HepG2 (cell line): Measurements from ENCODE around the gene FAM187B. TPM values are rescaled to one million over a fixed set of nuclear protein-coding genes. Genes with fewer than 3 reads are reported as not detected.

ENCODE experiments used
- BCL6 ChIP-seq: IDR thresholded peaks from 2 replicates; pipeline ENCODE4 v1.6.1; 2016; ENCODE audit warnings: missing genetic modification reagents, missing compliant biosample characterization
- BORCS8-MEF2B ChIP-seq: sonication (generic); formaldehyde crosslinking; IDR thresholded peaks from 2 replicates; pipeline ENCODE4 v1.8.0; 2022; ENCODE audit warnings: mild to moderate bottlenecking, missing genetic modification reagents
- ELF4 ChIP-seq: sonication (generic); formaldehyde crosslinking; IDR thresholded peaks from 2 replicates; pipeline ENCODE4 v1.5.0; 2020; ENCODE audit warnings: missing genetic modification reagents, mild to moderate bottlenecking, moderate library complexity, borderline replicate concordance
- HOXD1 ChIP-seq: sonication (generic); formaldehyde crosslinking; IDR thresholded peaks from 2 replicates; pipeline ENCODE4 v1.5.0; 2020; ENCODE audit warnings: missing genetic modification reagents
- IKZF1 ChIP-seq: fragments of 450-650 bp; IDR thresholded peaks from 2 replicates; pipeline ENCODE4 v1.7.1; 2016
- MAFG ChIP-seq: sonication (generic); formaldehyde crosslinking; IDR thresholded peaks from 2 replicates; pipeline ENCODE4 v1.5.1; 2020; ENCODE audit warnings: mild to moderate bottlenecking, missing genetic modification reagents
- RXRB ChIP-seq: IDR thresholded peaks from 2 replicates; pipeline ENCODE4 v1.6.1; 2016; ENCODE audit warnings: borderline replicate concordance, missing genetic modification reagents, missing compliant biosample characterization
- ZNF143 ChIP-seq: sonication (generic); formaldehyde crosslinking; IDR thresholded peaks from 2 replicates; pipeline ENCODE4 v1.4.0; 2020; ENCODE audit warnings: missing genetic modification reagents
- ZNF335 ChIP-seq: sonication (generic); formaldehyde crosslinking; IDR thresholded peaks from 2 replicates; pipeline ENCODE4 v1.4.0; 2020; ENCODE audit warnings: missing genetic modification reagents
- ZNF430 ChIP-seq: sonication (generic); formaldehyde crosslinking; IDR thresholded peaks from 2 replicates; pipeline ENCODE4 v1.9.0; 2021; ENCODE audit warnings: mild to moderate bottlenecking, missing genetic modification reagents
- ZNF501 ChIP-seq: sonication (generic); formaldehyde crosslinking; IDR thresholded peaks from 2 replicates; pipeline ENCODE4 v1.5.1; 2020; ENCODE audit warnings: mild to moderate bottlenecking, moderate library complexity, missing genetic modification reagents
- ZNF574 ChIP-seq: sonication (generic); formaldehyde crosslinking; IDR thresholded peaks from 2 replicates; pipeline ENCODE4 v1.4.0; 2020; ENCODE audit warnings: missing genetic modification reagents
- polyA plus RNA-seq, 8 experiments: library from polyadenylated mRNA; depleted of rRNA in 3 of 8; stranded (reverse) in 7 of 8; unstranded in 1 of 8; fragments of >200 nt; fragmentation: Illumina TruSeq in 4 of 8; extraction: Trizol in 4 of 8; gene quantifications; 2 replicates each; pipeline versions ENCODE4 v1.2.1 to v1.2.3, GENCODE V29; 2011 to 2016; ENCODE audit warnings: low read depth in 4 of 8, missing spikeins in 1 of 8, mixed read lengths in 1 of 8; ENCODE audit not compliant: insufficient read depth in 1 of 8
- total RNA-seq, 5 experiments: library from RNA; depleted of rRNA; stranded (reverse); fragments of >200 nt; fragmentation: Illumina TruSeq; extraction: Trizol; gene quantifications; 2 replicates each; pipeline ENCODE4 v1.2.3, GENCODE V29; 2016; ENCODE audit warnings: low read depth in 1 of 5
- TF ChIP-seq, protein P1 (sequence below): sonication (generic); formaldehyde crosslinking; IDR thresholded peaks from 2 replicates; pipeline ENCODE4 v1.9.0; 2021; ENCODE audit warnings: missing genetic modification reagents, borderline replicate concordance
- TF ChIP-seq, protein P2 (sequence below): sonication (generic); formaldehyde crosslinking; IDR thresholded peaks from 2 replicates; pipeline ENCODE4 v1.8.1; 2023; ENCODE audit warnings: mild to moderate bottlenecking, missing genetic modification reagents
- TF ChIP-seq, protein P3 (sequence below): sonication (generic); formaldehyde crosslinking; IDR thresholded peaks from 2 replicates; pipeline ENCODE4 v1.4.0; 2020; ENCODE audit warnings: mild to moderate bottlenecking, missing genetic modification reagents

FAM187B gene
- total and polyA plus RNA-seq, 2 of the 13 experiments (the other 11 are each of a cell fraction or from before 2014, with no cell fraction given), result not detected

DNA sequence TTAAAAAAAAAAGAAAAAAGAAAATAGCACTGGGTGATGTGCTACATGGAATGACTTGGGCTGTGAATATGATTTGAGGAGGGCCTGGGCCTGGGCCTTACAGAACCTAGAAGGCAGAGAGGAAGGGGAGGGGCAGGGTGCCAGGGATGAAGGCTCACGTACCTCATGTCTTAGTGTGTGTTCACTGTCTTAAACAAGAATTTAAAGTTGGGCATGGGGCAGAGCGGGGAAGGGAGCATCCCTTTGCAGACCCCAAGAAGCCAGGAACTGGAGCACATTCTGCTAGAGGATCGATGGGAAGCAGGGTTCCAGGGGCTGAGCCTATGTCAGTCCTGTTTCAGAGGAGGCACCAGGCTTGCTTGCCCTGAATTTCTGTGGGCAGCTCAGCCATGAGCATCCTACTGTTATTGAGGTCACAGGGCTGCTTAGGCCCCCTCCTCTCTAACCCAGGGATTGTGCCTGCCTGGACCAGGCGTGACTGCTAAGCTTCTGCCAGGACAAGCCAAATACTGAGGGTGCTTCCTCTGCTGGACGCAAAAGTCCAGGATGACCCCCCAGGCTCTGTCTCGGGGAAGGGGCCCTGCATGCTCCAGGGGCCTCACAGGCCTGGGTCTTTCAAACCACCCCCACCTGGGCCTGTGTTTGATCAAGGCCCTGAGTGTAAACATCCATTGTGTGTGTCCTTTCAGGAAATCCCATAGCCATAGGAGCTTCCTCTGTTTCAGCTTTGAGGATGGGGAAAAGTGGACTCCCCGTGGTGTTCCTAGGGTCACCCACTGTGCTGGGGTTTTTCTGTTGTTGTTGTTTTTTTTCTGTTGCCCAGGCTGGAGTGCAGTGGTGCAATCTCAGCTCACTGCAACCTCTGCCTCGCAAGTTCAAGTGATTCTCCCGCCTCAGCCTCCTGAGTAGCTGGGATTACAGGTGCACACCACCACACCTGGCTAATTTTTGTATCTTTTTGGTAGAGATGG, 25.1 kb upstream of the FAM187B start (continued):
- no peak for TF ChIP-seq IKZF1
- TF ChIP-seq BORCS8-MEF2B (CRISPR knock-in tag), result no peak
- no peak for TF ChIP-seq ELF4
- TF ChIP-seq ZNF143 (CRISPR knock-in tag), result no peak
- TF ChIP-seq, protein P1, sequence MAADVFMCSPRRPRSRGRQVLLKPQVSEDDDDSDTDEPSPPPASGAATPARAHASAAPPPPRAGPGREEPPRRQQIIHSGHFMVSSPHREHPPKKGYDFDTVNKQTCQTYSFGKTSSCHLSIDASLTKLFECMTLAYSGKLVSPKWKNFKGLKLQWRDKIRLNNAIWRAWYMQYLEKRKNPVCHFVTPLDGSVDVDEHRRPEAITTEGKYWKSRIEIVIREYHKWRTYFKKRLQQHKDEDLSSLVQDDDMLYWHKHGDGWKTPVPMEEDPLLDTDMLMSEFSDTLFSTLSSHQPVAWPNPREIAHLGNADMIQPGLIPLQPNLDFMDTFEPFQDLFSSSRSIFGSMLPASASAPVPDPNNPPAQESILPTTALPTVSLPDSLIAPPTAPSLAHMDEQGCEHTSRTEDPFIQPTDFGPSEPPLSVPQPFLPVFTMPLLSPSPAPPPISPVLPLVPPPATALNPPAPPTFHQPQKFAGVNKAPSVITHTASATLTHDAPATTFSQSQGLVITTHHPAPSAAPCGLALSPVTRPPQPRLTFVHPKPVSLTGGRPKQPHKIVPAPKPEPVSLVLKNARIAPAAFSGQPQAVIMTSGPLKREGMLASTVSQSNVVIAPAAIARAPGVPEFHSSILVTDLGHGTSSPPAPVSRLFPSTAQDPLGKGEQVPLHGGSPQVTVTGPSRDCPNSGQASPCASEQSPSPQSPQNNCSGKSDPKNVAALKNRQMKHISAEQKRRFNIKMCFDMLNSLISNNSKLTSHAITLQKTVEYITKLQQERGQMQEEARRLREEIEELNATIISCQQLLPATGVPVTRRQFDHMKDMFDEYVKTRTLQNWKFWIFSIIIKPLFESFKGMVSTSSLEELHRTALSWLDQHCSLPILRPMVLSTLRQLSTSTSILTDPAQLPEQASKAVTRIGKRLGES (CRISPR knock-in tag), result no peak
- TF ChIP-seq, protein P2, sequence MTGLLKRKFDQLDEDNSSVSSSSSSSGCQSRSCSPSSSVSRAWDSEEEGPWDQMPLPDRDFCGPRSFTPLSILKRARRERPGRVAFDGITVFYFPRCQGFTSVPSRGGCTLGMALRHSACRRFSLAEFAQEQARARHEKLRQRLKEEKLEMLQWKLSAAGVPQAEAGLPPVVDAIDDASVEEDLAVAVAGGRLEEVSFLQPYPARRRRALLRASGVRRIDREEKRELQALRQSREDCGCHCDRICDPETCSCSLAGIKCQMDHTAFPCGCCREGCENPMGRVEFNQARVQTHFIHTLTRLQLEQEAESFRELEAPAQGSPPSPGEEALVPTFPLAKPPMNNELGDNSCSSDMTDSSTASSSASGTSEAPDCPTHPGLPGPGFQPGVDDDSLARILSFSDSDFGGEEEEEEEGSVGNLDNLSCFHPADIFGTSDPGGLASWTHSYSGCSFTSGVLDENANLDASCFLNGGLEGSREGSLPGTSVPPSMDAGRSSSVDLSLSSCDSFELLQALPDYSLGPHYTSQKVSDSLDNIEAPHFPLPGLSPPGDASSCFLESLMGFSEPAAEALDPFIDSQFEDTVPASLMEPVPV (CRISPR knock-in tag), result no peak
- TF ChIP-seq ZNF574 (CRISPR knock-in tag), result peak; percentile 49; the same call in 1 of the 2 replicates
- TF ChIP-seq BCL6, result peak; percentile 98
- TF ChIP-seq MAFG (CRISPR knock-in tag), result no peak
- TF ChIP-seq HOXD1, result peak; percentile 32; the same call in 1 of the 2 replicates
- TF ChIP-seq ZNF501 (CRISPR knock-in tag), result peak; percentile 40; the same call in 1 of the 2 replicates
- TF ChIP-seq ZNF430, result no peak
- TF ChIP-seq ZNF335, result no peak
- peak; percentile 84 for TF ChIP-seq RXRB (CRISPR knock-in tag)
- TF ChIP-seq, protein P3, sequence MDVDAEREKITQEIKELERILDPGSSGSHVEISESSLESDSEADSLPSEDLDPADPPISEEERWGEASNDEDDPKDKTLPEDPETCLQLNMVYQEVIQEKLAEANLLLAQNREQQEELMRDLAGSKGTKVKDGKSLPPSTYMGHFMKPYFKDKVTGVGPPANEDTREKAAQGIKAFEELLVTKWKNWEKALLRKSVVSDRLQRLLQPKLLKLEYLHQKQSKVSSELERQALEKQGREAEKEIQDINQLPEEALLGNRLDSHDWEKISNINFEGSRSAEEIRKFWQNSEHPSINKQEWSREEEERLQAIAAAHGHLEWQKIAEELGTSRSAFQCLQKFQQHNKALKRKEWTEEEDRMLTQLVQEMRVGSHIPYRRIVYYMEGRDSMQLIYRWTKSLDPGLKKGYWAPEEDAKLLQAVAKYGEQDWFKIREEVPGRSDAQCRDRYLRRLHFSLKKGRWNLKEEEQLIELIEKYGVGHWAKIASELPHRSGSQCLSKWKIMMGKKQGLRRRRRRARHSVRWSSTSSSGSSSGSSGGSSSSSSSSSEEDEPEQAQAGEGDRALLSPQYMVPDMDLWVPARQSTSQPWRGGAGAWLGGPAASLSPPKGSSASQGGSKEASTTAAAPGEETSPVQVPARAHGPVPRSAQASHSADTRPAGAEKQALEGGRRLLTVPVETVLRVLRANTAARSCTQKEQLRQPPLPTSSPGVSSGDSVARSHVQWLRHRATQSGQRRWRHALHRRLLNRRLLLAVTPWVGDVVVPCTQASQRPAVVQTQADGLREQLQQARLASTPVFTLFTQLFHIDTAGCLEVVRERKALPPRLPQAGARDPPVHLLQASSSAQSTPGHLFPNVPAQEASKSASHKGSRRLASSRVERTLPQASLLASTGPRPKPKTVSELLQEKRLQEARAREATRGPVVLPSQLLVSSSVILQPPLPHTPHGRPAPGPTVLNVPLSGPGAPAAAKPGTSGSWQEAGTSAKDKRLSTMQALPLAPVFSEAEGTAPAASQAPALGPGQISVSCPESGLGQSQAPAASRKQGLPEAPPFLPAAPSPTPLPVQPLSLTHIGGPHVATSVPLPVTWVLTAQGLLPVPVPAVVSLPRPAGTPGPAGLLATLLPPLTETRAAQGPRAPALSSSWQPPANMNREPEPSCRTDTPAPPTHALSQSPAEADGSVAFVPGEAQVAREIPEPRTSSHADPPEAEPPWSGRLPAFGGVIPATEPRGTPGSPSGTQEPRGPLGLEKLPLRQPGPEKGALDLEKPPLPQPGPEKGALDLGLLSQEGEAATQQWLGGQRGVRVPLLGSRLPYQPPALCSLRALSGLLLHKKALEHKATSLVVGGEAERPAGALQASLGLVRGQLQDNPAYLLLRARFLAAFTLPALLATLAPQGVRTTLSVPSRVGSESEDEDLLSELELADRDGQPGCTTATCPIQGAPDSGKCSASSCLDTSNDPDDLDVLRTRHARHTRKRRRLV (CRISPR knock-in tag), result no peak
